Measurements from ENCODE around the gene IFT88. TPM values are rescaled to one million over a fixed set of nuclear protein-coding genes. Genes with fewer than 3 reads are reported as not detected.

Gene IFT88
- total and polyA plus RNA-seq, 9 of the 15 experiments (the other 6 are each of a cell fraction or from before 2014, with no cell fraction given): 8.3 to 13.5 (median 10.0) TPM

GRCh38 chr13:20716951-20717350 lies 150.0 kb downstream of the IFT88 start (continued):
- no peak for TF ChIP-seq ELK3 (CRISPR knock-in tag; IDR thresholded peaks at IDR 0.05)

- TF ChIP-seq RBM14 (IDR thresholded peaks at IDR 0.05; ENCODE audit: borderline replicate concordance, insufficient read depth, low read depth, low read length) (no peak), NFXL1 (CRISPR knock-in tag; IDR thresholded peaks at IDR 0.05) (no peak), NKRF (IDR thresholded peaks at IDR 0.05; ENCODE audit: borderline replicate concordance) (no peak), PRDM10 (IDR thresholded peaks at IDR 0.05; ENCODE audit: partially characterized antibody) (no peak), HNRNPL (IDR thresholded peaks at IDR 0.05; ENCODE audit: low read depth, low read length) (no peak), SAP30 (IDR thresholded peaks at IDR 0.05; ENCODE audit: borderline replicate concordance, insufficient read depth, low read depth, low read length, poor library complexity, severe bottlenecking) (no peak)
- Histone ChIP-seq H3K9me1 (ENCODE audit: control insufficient read depth, insufficient read depth, low read length) (no peaks in the 10 kb centered on the region), H2AFZ (ENCODE audit: low read depth, low read length) (no peak overlapping the region), H3K4me3 (no peak overlapping the region), H4K20me1 (replicated peaks; ENCODE audit: control insufficient read depth, insufficient read depth, low read length) (no peaks in the 10 kb centered on the region), H3K4me1 (replicated peaks in 1 of 2; ENCODE audit: control insufficient read depth in 2 of 2, insufficient read depth in 2 of 2, low read length in 2 of 2) (peaks cover 1 to 22% of the 10 kb centered on the region in 2 experiments; a peak in 3 of 5 replicates), H3K27me3 (ENCODE audit: control insufficient read depth in 2 of 2, insufficient read depth in 2 of 2, low read length in 2 of 2) (peaks cover 0 to 16% of the 10 kb centered on the region in 2 experiments; a peak in 2 of 5 replicates), H3K36me3 (ENCODE audit: control insufficient read depth, insufficient read depth, low read length) (no peaks in the 10 kb centered on the region), H3K27ac (ENCODE audit: extremely low read depth, low read depth, low read length) (no peak overlapping the region), H3K9me3 (replicated peaks; ENCODE audit: control insufficient read depth, insufficient read depth, low read depth, low read length) (no peaks in the 10 kb centered on the region), H3K79me2 (ENCODE audit: control insufficient read depth, insufficient read depth, low read length) (no peaks in the 10 kb centered on the region), H3K9ac (ENCODE audit: insufficient read depth in 1 of 2, low read depth in 2 of 2, low read length in 2 of 2) (no peak overlapping the region), H3K4me2 (ENCODE audit: insufficient read depth, low read length) (no peak overlapping the region)
- ATAC-seq: no peak
- intact Hi-C loops (cut with micrococcal nuclease) (no loop called here), in situ Hi-C loops (cut with MboI) (loop anchor here (5.0 to 10.0 kb wide), 2 partner anchors 207 to 226 kb away; no protein-coding TSS in a partner anchor)
- ChIA-PET CTCF (ENCODE audit: low intra/inter-chr PET ratio) (no interaction called here), POLR2A (no interaction called here)
- DNase-seq (ENCODE audit: extremely low read depth in 1 of 4, low spot score in 3 of 4): no peak
- 43% methylated on average over 25 of the region's 44 CpGs for WGBS (ENCODE audit: insufficient coverage, low coverage, missing lambda C conversion rate)
- no TSS peak for BruUV-seq (replicated peaks)
- no peak for FAIRE-seq
Observed at GRCh38 chr13:20717581-20718542, 150.9 kb downstream of the IFT88 start.

Measured in K562 (cell line).